H54 (cell line): Measurements from ENCODE around the gene FBLN2.

Experiments used
- DNase-seq: peaks from one replicate; pipeline ENCODE4 v3.0.0; 2011; ENCODE audit warnings: low spot score, mixed read lengths; ENCODE audit not compliant: insufficient read length
- FAIRE-seq: peaks from 3 replicates; lab custom pipeline; 2011; peaks lifted over from hg19 to GRCh38; lab: Jason Lieb, UNC
- POLR2A ChIP-seq: IDR thresholded peaks from 2 replicates; pipeline ENCODE4 v1.6.1; 2011; ENCODE audit warnings: low read depth, mild to moderate bottlenecking, low read length

FBLN2 gene

GRCh38 chr3:13668136-13668535 is 119.2 kb downstream of the FBLN2 start:
- no peak for TF ChIP-seq POLR2A
- FAIRE-seq (no peak), DNase-seq (no peak)

GRCh38 chr3:13669457-13669856 is 120.5 kb downstream of the FBLN2 start:
- TF ChIP-seq POLR2A = no peak
- FAIRE-seq = no peak
- DNase-seq = no peak

- DNase-seq = no peak
- FAIRE-seq = no peak
- no peak for TF ChIP-seq POLR2A
These were observed 121.4 kb downstream of the FBLN2 start for GRCh38 chr3:13670292-13670691.

- DNase-seq (no peak), FAIRE-seq (no peak)
- TF ChIP-seq POLR2A = no peak
These were observed 122.7 kb downstream of the FBLN2 start for GRCh38 chr3:13671482-13672233.

- FAIRE-seq (no peak), DNase-seq (no peak)
- no peak for TF ChIP-seq POLR2A
These were observed 124.3 kb downstream of the FBLN2 start for GRCh38 chr3:13673207-13673606.

- no peak for DNase-seq
- TF ChIP-seq POLR2A = no peak
- no peak for FAIRE-seq
These were observed 125.7 kb downstream of the FBLN2 start for GRCh38 chr3:13674538-13675185.

GRCh38 chr3:13676356-13677017 is 127.6 kb downstream of the FBLN2 start:
- DNase-seq (no peak), FAIRE-seq (no peak)
- TF ChIP-seq POLR2A = no peak

- TF ChIP-seq POLR2A = no peak
- no peak for FAIRE-seq
These were observed 128.3 kb downstream of the FBLN2 start for GRCh38 chr3:13677272-13677671.

GRCh38 chr3:13681931-13682330 is 133.0 kb downstream of the FBLN2 start:
- DNase-seq = no peak
- no peak for TF ChIP-seq POLR2A
- FAIRE-seq = no peak

More at GRCh38 chr3:13677272-13677671, 128.3 kb downstream of the FBLN2 start:
- DNase-seq = no peak

GRCh38 chr3:13682331-13683013 is 133.5 kb downstream of the FBLN2 start:
- no peak for TF ChIP-seq POLR2A
- DNase-seq (no peak), FAIRE-seq (no peak)

GRCh38 chr3:13683288-13683687 is 134.4 kb downstream of the FBLN2 start:
- no peak for TF ChIP-seq POLR2A
- no peak for FAIRE-seq

GRCh38 chr3:13683772-13684171 is 134.8 kb downstream of the FBLN2 start:
- no peak for TF ChIP-seq POLR2A
- DNase-seq (no peak), FAIRE-seq (no peak)

More at GRCh38 chr3:13683288-13683687, 134.4 kb downstream of the FBLN2 start:
- no peak for DNase-seq

- FAIRE-seq (no peak), DNase-seq (no peak)
- no peak for TF ChIP-seq POLR2A
These were observed 135.4 kb downstream of the FBLN2 start for GRCh38 chr3:13684350-13684749.

- DNase-seq (no peak), FAIRE-seq (no peak)
- TF ChIP-seq POLR2A = no peak
These were observed 135.9 kb downstream of the FBLN2 start for GRCh38 chr3:13684854-13685253.
